Endothelial cell of umbilical vein (primary cell): ENCODE results near the gene METTL5. TPM values are rescaled to one million over a fixed set of nuclear protein-coding genes. Genes with fewer than 3 reads are reported as not detected.

Experiments
- BruUV-seq: library from RNA; stranded (reverse); fragments of 400-500 nt; replicated peaks from 2 replicates; lab custom pipeline; 2021; lab: Mats Ljungman, UMichigan
- CTCF ChIA-PET: fragments of 300-600, 350-600 bp; sonication (Branson Sonifier 250); formaldehyde crosslinking; loops from one replicate; lab custom pipeline; 2021; ENCODE audit warnings: antibody characterized with exemption, inconsistent platforms; lab: Charles Lee
- POLR2A ChIA-PET: fragments of 300-600, 350-600 bp; sonication (Branson Sonifier 250); formaldehyde crosslinking; loops from one replicate; lab custom pipeline; 2021; ENCODE audit warnings: antibody characterized with exemption, inconsistent platforms; lab: Charles Lee
- DNase-seq: peaks from one replicate; pipeline ENCODE4 v3.0.0-alpha.2; 2011; ENCODE audit warnings: low read depth, low spot score
- FAIRE-seq: peaks from 2 replicates; lab custom pipeline; 2011; peaks lifted over from hg19 to GRCh38; lab: Jason Lieb, UNC
- H2AFZ ChIP-seq: 2 replicates; pipeline ENCODE4 v1.6.0; 2012; ENCODE audit warnings: low read depth, low read length, control low read depth, inconsistent platforms
- H3K27ac ChIP-seq: 2 replicates; pipeline ENCODE4 v1.5.1; 2011; ENCODE audit warnings: low read depth, mild to moderate bottlenecking, control low read depth, low read length, moderate library complexity; ENCODE audit not compliant: insufficient read depth
- H3K27me3 ChIP-seq, 2 experiments: 2 replicates each; pipeline versions ENCODE4 v1.6.0 to v1.6.1; 2011; ENCODE audit warnings: low read length in 2 of 2, mixed read lengths in 1 of 2; ENCODE audit not compliant: control insufficient read depth in 2 of 2, insufficient read depth in 2 of 2
- H3K36me3 ChIP-seq, 2 experiments: 2 replicates in 1 of 2; 3 replicates in 1 of 2; pipeline ENCODE4 v1.5.1; 2011; ENCODE audit warnings: low read length in 2 of 2, mild to moderate bottlenecking in 1 of 2, moderate library complexity in 1 of 2; ENCODE audit not compliant: control insufficient read depth in 2 of 2, insufficient read depth in 2 of 2; ENCODE audit errors: extremely low read depth in 1 of 2
- H3K4me1 ChIP-seq: 3 replicates; pipeline ENCODE4 v1.5.1; 2011; ENCODE audit warnings: mild to moderate bottlenecking, low read length; ENCODE audit not compliant: control insufficient read depth, insufficient read depth; ENCODE audit errors: extremely low read depth
- H3K4me2 ChIP-seq: 2 replicates; pipeline ENCODE4 v1.6.1; 2011; ENCODE audit warnings: low read length, control low read depth, mixed read lengths; ENCODE audit not compliant: insufficient read depth
- H3K4me3 ChIP-seq, 3 experiments: fragments of 200-600 bp in 1 of 3; sonication (generic), shearing (Covaris generic) in 1 of 3; replicated peaks in 1 of 3; 2 replicates each; pipeline ENCODE4 v1.5.1; 2011 to 2016; ENCODE audit warnings: control low read depth in 3 of 3, low read length in 3 of 3, mild to moderate bottlenecking in 2 of 3, inconsistent platforms in 1 of 3, low read depth in 1 of 3, moderate library complexity in 1 of 3; ENCODE audit not compliant: insufficient read depth in 1 of 3
- H3K79me2 ChIP-seq: 2 replicates; pipeline ENCODE4 v1.6.0; 2012; ENCODE audit warnings: low read length, inconsistent platforms; ENCODE audit not compliant: control insufficient read depth, insufficient read depth
- H3K9ac ChIP-seq: replicated peaks from 2 replicates; pipeline ENCODE3; 2011; ENCODE audit warnings: low read length, control low read depth; ENCODE audit not compliant: insufficient read depth; ENCODE audit errors: extremely low read depth
- H3K9me1 ChIP-seq: replicated peaks from 3 replicates; pipeline ENCODE4 v1.6.0; 2011; ENCODE audit warnings: mild to moderate bottlenecking, low read length; ENCODE audit not compliant: control insufficient read depth, insufficient read depth; ENCODE audit errors: extremely low read depth
- H3K9me3 ChIP-seq: replicated peaks from 2 replicates; pipeline ENCODE4 v1.5.1; 2012; ENCODE audit warnings: low read length, inconsistent platforms; ENCODE audit not compliant: control insufficient read depth, insufficient read depth
- H4K20me1 ChIP-seq: replicated peaks from 2 replicates; pipeline ENCODE3; 2011; ENCODE audit warnings: mild to moderate bottlenecking, low read length; ENCODE audit not compliant: control insufficient read depth, insufficient read depth; ENCODE audit errors: extremely low read depth
- EZH2 ChIP-seq: IDR thresholded peaks from 2 replicates; pipeline ENCODE4 v1.6.1; 2012; ENCODE audit warnings: borderline replicate concordance, low read depth, mild to moderate bottlenecking, moderate library complexity, low read length, inconsistent platforms; ENCODE audit not compliant: severe bottlenecking
- FOS ChIP-seq: IDR thresholded peaks from 2 replicates; pipeline ENCODE4 v1.6.1; 2011; ENCODE audit warnings: mild to moderate bottlenecking, low read length, moderate library complexity, borderline replicate concordance; ENCODE audit not compliant: insufficient read depth
- GATA2 ChIP-seq: IDR thresholded peaks from 2 replicates; pipeline ENCODE4 v1.7.0; 2011; ENCODE audit warnings: low read depth, mild to moderate bottlenecking, moderate library complexity, mixed read lengths, low read length; ENCODE audit not compliant: insufficient read length, insufficient read depth
- JUN ChIP-seq: IDR thresholded peaks from 2 replicates; pipeline ENCODE4 v1.6.1; 2011; ENCODE audit warnings: borderline replicate concordance, low read depth; ENCODE audit not compliant: insufficient read length, insufficient read depth
- MYC ChIP-seq: IDR thresholded peaks from one replicate; pipeline ENCODE4 v1.6.1; 2011; ENCODE audit warnings: mild to moderate bottlenecking, low read depth, low read length
- POLR2A ChIP-seq: IDR thresholded peaks from 2 replicates; pipeline ENCODE4 v1.6.1; 2012; ENCODE audit warnings: low read depth, mild to moderate bottlenecking, control low read depth, low read length
- POLR2AphosphoS5 ChIP-seq: IDR thresholded peaks from 2 replicates; pipeline ENCODE4 v1.6.1; 2012; ENCODE audit warnings: low read depth, mild to moderate bottlenecking, control low read depth, low read length, moderate library complexity; ENCODE audit not compliant: insufficient read depth
- dilution Hi-C: fragments of 300-500 bp; cut with MboI; formaldehyde crosslinking; loops from one replicate; pipeline ENCODE4 v1.15.0; 2019; ENCODE audit warnings: low sequenced_read_pairs; ENCODE audit not compliant: extremely low pct_ligation_motif_present
- intact Hi-C: fragments of 100-400 bp; cut with micrococcal nuclease; formaldehyde crosslinking; loops from one replicate; pipeline ENCODE4 v1.10.0; 2022
- polyA plus RNA-seq, 4 experiments: library from polyadenylated mRNA; depleted of rRNA in 3 of 4; stranded (reverse) in 3 of 4; unstranded in 1 of 4; fragments of >200 nt; gene quantifications; 2 replicates each; pipeline versions ENCODE4 v1.2.1 to v1.2.3, GENCODE V29; 2011 to 2012; ENCODE audit warnings: missing spikeins in 1 of 4
- total RNA-seq: library from RNA; stranded (reverse); gene quantifications from 2 replicates; pipeline ENCODE4 v1.2.3, GENCODE V29; 2021
- TF ChIP-seq, protein P1 (sequence below): IDR thresholded peaks from 2 replicates; pipeline ENCODE4 v1.6.1; 2011; ENCODE audit not compliant: insufficient read depth, insufficient read length
- TF ChIP-seq, protein P2 (sequence below), 2 donors: IDR thresholded peaks; 1 replicate in 1 of 2; 2 replicates in 1 of 2; pipeline ENCODE4 v1.5.1; 2011; ENCODE audit warnings: low read length in 2 of 2, mild to moderate bottlenecking in 2 of 2, moderate library complexity in 2 of 2, control low read depth in 1 of 2, inconsistent platforms in 1 of 2, low read depth in 1 of 2; ENCODE audit not compliant: insufficient read depth in 1 of 2; ENCODE audit errors: extremely low read depth in 1 of 2

METTL5 gene
- total and polyA plus RNA-seq, 2 donors (not counting 3 experiments of a cell fraction or from before 2014, with no cell fraction given): 27.0 to 52.0 TPM

DNA sequence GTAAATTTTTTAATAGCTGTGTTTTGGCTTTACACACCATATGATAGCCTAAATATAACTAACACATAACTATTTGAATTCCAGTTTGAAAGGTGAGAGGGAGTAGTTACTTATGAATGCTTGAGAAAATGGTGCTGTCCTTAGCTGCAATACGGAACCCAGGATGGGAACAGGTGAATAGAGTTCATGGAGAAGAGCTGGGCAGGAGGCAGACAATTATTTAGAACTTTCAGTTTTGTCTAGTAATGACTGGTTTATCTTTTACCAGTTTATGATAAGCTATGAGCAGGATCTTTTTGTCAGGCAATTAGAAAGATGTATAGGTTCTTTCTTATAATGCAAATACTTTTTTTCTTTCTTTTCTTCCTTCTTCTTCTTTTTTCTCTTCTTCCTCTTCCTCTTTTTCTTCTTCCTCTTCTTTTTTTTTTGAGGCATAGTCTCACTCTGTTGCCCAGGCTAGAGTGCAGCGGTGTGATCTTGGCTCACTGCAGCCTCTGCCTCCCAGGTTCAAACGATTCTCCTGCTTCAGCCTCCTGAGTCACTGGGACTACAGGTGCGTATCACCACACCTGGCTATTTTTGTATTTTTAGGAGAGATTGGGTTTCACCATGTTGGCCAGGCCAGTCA lies 28.4 kb upstream of the METTL5 start:
- Histone ChIP-seq H3K9me3 (no peaks in the 10 kb centered on the region), H3K4me3 (no peak overlapping the region), H3K9me1 (no peaks in the 10 kb centered on the region), H3K9ac (no peak overlapping the region), H3K4me2 (no peak overlapping the region), H3K79me2 (peaks cover 26% of the 10 kb centered on the region), H4K20me1 (no peaks in the 10 kb centered on the region), H3K4me1 (no peaks in the 10 kb centered on the region), H3K27me3 (no peaks in the 10 kb centered on the region), H2AFZ (no peak overlapping the region), H3K27ac (no peak overlapping the region), H3K36me3 (no peaks in the 10 kb centered on the region)
- FAIRE-seq: no peak
- intact Hi-C loops (no loop called here), dilution Hi-C loops (no loop called here)
- no peak for TF ChIP-seq MYC
- no peak for TF ChIP-seq FOS
- TF ChIP-seq POLR2AphosphoS5: no peak
- no peak for TF ChIP-seq GATA2
- no peak for TF ChIP-seq JUN
- TF ChIP-seq POLR2A: no peak
- TF ChIP-seq, protein P1, sequence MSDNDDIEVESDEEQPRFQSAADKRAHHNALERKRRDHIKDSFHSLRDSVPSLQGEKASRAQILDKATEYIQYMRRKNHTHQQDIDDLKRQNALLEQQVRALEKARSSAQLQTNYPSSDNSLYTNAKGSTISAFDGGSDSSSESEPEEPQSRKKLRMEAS: no peak
- TF ChIP-seq EZH2: no peak
- TF ChIP-seq, protein P2, sequence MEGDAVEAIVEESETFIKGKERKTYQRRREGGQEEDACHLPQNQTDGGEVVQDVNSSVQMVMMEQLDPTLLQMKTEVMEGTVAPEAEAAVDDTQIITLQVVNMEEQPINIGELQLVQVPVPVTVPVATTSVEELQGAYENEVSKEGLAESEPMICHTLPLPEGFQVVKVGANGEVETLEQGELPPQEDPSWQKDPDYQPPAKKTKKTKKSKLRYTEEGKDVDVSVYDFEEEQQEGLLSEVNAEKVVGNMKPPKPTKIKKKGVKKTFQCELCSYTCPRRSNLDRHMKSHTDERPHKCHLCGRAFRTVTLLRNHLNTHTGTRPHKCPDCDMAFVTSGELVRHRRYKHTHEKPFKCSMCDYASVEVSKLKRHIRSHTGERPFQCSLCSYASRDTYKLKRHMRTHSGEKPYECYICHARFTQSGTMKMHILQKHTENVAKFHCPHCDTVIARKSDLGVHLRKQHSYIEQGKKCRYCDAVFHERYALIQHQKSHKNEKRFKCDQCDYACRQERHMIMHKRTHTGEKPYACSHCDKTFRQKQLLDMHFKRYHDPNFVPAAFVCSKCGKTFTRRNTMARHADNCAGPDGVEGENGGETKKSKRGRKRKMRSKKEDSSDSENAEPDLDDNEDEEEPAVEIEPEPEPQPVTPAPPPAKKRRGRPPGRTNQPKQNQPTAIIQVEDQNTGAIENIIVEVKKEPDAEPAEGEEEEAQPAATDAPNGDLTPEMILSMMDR (IDR thresholded peaks at IDR 0.05; ENCODE audit: extremely low read depth in 1 of 2, insufficient read depth in 1 of 2, low read depth in 1 of 2, low read length in 2 of 2): no peak
- no peak for DNase-seq
- POLR2A ChIA-PET: interaction anchor here (0.7 kb wide), 1 partner anchor 11 kb away, joined by 3 read pairs; no protein-coding TSS in a partner anchor
- no TSS peak for BruUV-seq
- CTCF ChIA-PET: interaction anchor here (0.7 to 1.3 kb wide), 3 partner anchors 9 to 517 kb away, joined by 3 to 4 read pairs (median 3); partner anchors contain the start of gene UBR3
